Muscle of back (tissue), 11 donors: ENCODE results near the gene RLIM. TPM values are rescaled to one million over a fixed set of nuclear protein-coding genes. Genes with fewer than 3 reads are reported as not detected.

Experiments
- DNase-seq, 3 donors: peaks; one replicate each; pipeline versions ENCODE4 v3.0.0 to v3.0.0-alpha.2; 2013
- polyA plus RNA-seq, 10 donors: library from polyadenylated mRNA; unstranded; fragments of 120-200 nt; gene quantifications; one replicate each; pipeline ENCODE4 v1.2.1, GENCODE V29; 2013; ENCODE audit not compliant: insufficient read length in 10 of 10

RLIM gene
- polyA plus RNA-seq, 10 donors: 15.3 to 23.3 (median 19.5) TPM

DNA sequence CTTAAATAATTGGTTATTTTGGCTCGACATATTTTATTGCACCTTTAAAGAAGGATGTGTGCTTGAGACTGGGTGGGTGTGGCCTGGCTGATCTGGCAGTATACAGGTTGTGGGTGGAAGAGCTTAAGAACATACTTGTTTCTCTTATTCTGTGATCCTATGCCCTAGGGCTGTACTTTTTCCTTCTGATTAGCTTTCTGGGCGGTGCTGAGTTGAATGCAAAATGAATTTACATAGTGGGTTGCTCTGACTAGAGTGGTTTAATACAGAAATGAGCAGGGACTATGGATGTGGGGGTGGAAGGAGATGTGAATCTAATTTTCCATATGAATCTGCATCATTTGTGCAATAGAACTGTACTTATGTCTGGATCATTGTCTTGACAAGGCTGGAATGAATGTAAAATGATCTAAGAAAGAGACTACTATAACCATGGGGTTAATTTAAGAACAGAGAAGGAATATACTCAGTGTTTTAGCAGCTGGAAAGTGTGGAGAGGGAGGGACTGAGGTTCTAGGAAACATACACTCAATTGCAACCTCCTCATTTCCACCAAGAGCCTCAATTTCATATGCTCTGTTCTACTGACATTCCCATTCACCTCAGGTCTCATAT, 73.7 kb downstream of the RLIM start:
- DNase-seq: no peak

DNA sequence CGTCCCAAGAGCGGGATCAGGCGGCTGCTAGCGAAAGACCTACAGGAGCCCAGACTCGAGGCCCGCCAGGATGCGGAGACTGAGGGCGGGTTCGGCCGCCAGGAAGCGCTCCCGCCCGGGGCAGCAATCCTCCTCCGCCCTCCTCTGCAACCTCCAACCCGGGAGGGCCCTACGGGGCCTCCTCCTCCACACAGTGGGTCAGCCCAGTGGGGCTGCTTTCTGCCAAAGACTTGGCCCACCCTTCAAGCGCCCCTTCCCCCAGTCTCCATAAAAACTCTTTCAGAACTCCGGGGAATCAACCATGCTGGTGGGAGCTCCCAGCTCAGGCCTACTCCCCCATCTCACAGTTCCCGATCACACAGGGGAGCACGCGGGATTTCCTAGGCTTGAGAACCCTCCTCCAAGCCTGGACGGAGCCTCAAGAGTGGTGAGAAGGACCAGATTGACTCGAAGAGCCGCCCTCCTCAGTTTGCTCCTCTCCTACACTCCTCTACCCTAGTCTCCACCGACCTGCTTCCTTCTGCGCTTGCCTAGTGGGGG, 77.5 kb downstream of the RLIM start:
- DNase-seq: peak; percentile 24 to 83 (median 53)

DNA sequence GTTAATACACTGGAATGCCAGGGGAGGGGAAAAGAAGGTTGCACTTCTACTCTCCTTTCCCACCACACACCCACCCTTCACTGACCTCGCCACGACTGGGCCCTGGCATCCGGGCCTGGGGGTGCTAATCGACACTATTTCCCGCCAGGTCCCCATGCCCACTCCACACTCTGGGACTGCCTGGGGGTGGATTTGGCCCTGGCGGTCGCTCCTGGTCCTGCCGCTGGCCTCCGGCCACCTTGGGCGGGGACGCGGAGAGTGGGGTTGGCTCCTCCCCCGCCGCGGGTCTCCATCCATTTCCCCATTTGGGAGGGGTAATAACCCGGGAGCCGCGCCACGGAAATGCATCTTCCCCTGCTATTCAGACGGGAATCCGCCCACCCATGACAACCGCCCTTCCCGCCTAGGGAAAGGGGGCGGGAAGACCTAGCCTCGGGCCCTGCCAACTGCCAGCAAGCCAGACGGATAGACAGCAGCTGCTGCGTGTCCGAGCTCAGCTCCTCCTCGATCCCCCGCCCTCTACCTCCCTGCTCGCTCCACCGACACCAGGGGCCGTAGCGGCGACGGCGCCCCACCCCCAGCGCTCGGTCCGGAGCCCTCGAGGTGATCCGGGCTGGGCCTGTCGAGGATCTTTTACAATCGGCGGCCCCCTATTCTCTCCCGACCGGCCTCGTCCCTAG, 78.1 kb downstream of the RLIM start:
- DNase-seq: peak; percentile 83 to 95 (median 90)

DNA sequence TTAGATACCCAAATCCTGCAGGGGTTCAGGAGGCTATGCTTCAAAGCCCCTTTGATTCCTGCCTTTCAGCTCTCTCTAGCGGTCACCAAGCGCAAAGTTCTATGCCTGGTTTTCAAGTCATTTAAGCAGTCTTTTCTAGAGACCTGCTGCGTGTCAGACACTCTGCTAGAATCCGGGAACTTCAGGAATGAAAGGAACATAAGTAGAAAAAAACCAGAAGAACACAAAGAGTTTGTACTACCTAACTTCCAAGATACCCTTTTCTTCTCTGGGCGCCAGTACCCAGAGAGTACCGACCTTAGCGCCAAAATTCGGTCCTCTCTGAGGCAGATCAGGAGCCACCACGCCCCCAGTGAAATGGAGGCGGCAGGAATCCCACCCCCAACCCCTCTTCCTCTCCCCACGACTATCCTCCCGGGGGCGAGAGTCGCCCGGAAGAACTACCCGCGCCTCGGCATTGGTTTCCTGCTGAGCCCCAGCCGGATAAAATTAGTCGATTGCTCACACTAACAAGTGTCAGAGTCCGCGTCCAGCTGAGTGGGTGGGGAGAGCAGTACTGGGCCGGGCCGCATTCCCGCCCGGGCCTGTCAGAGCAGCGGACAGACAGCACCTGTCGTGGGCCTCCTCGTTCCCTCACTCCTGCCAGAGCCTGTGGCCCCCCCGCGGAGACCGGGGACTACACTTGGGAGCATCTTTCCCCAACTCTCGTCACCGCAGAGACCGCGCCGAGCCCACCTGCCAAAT, 78.8 kb downstream of the RLIM start:
- peak; percentile 67 to 89 (median 80) for DNase-seq

Other genes with a start within 250 kb of the RLIM start
- 10 to 100 TPM; 39.3 to 65.4 (median 48.1) TPM for gene SLC16A2, start 193.1 kb downstream of the RLIM start, polyA plus RNA-seq